Activated CD8-positive, alpha-beta memory T cell treated with anti-CD3 and anti-CD28 coated beads for 36 hours (primary cell): Measurements from ENCODE around the gene SERTM1. TPM values are rescaled to one million over a fixed set of nuclear protein-coding genes. Genes with fewer than 3 reads are reported as not detected.

Experiments used
- CTCF ChIA-PET: fragments of 350-600 bp; sonication (Branson Sonifier 250); formaldehyde crosslinking; loops from one replicate; lab custom pipeline; 2021; ENCODE audit warnings: antibody characterized with exemption; lab: Charles Lee
- POLR2A ChIA-PET: fragments of 350-600 bp; sonication (Branson Sonifier 250); formaldehyde crosslinking; loops from one replicate; lab custom pipeline; 2021; ENCODE audit warnings: antibody characterized with exemption; lab: Charles Lee
- total RNA-seq, 2 experiments: library from RNA; stranded (reverse); gene quantifications; one replicate each; pipeline ENCODE4 v1.2.3, GENCODE V29; 2021

The SERTM1 gene
- total RNA-seq, 2 experiments from 2014 or later = not detected

- ChIA-PET POLR2A (no interaction called here), CTCF (no interaction called here)
Measured at GRCh38 chr13:36709136-36709890, 35.5 kb downstream of the SERTM1 start.

GRCh38 chr13:36710396-36710795 is 36.6 kb downstream of the SERTM1 start:
- ChIA-PET CTCF (no interaction called here), POLR2A (no interaction called here)

GRCh38 chr13:36712290-36712689 is 38.5 kb downstream of the SERTM1 start:
- POLR2A ChIA-PET = no interaction called here

GRCh38 chr13:36712770-36713169 is 39.0 kb downstream of the SERTM1 start:
- CTCF ChIA-PET = no interaction called here
- POLR2A ChIA-PET = no interaction called here

More at GRCh38 chr13:36712290-36712689, 38.5 kb downstream of the SERTM1 start:
- CTCF ChIA-PET = no interaction called here

GRCh38 chr13:36713887-36714286 is 40.1 kb downstream of the SERTM1 start:
- POLR2A ChIA-PET = no interaction called here
- CTCF ChIA-PET = no interaction called here

- ChIA-PET POLR2A (no interaction called here), CTCF (no interaction called here)
Measured at GRCh38 chr13:36715841-36716240, 42.0 kb downstream of the SERTM1 start.

GRCh38 chr13:36717017-36717416 is 43.2 kb downstream of the SERTM1 start:
- POLR2A ChIA-PET = no interaction called here
- CTCF ChIA-PET = no interaction called here

- CTCF ChIA-PET = no interaction called here
- POLR2A ChIA-PET = no interaction called here
Measured at GRCh38 chr13:36717966-36718545, 44.2 kb downstream of the SERTM1 start.

- ChIA-PET CTCF (no interaction called here), POLR2A (no interaction called here)
Measured at GRCh38 chr13:36718686-36719085, 44.9 kb downstream of the SERTM1 start.

GRCh38 chr13:36724141-36724540 is 50.3 kb downstream of the SERTM1 start:
- ChIA-PET CTCF (no interaction called here), POLR2A (no interaction called here)

GRCh38 chr13:36725936-36726335 is 52.1 kb downstream of the SERTM1 start:
- ChIA-PET CTCF (no interaction called here), POLR2A (no interaction called here)

GRCh38 chr13:36728006-36728405 is 54.2 kb downstream of the SERTM1 start:
- CTCF ChIA-PET = no interaction called here
- POLR2A ChIA-PET = no interaction called here

GRCh38 chr13:36736119-36736726 is 62.4 kb downstream of the SERTM1 start:
- POLR2A ChIA-PET = interaction anchor here (0.6 kb wide), 1 partner anchor 237 kb away, joined by 5 read pairs; no protein-coding TSS in a partner anchor

GRCh38 chr13:36737524-36738083 is 63.8 kb downstream of the SERTM1 start:
- POLR2A ChIA-PET = no interaction called here
- CTCF ChIA-PET = interaction anchor here (0.7 to 1.0 kb wide), 2 partner anchors 29 to 318 kb away, joined by 3 read pairs; no protein-coding TSS in a partner anchor

More at GRCh38 chr13:36736119-36736726, 62.4 kb downstream of the SERTM1 start:
- CTCF ChIA-PET = interaction anchor here (0.5 to 1.3 kb wide), 3 partner anchors 10 to 316 kb away, joined by 3 read pairs; no protein-coding TSS in a partner anchor

- ChIA-PET POLR2A (no interaction called here), CTCF (interaction anchor here (1.3 kb wide), 1 partner anchor 9 kb away, joined by 3 read pairs; no protein-coding TSS in a partner anchor)
Measured at GRCh38 chr13:36745436-36745835, 71.6 kb downstream of the SERTM1 start.

GRCh38 chr13:36746051-36746450 is 72.2 kb downstream of the SERTM1 start:
- ChIA-PET POLR2A (no interaction called here), CTCF (interaction anchor here (1.3 kb wide), 1 partner anchor 10 kb away, joined by 3 read pairs; no protein-coding TSS in a partner anchor)
